Astrocyte of the cerebellum (primary cell): ENCODE measurements around the gene FAF2.
A peak's percentile ranks its signal among the peaks of the same experiment; 100 is the strongest.

Source experiments
- DNase-seq: peaks from one replicate; pipeline ENCODE4 v3.0.0-alpha.2; 2011; ENCODE audit warnings: low read depth
- H3K4me3 ChIP-seq: 2 replicates; pipeline ENCODE4 v1.5.1; 2011; ENCODE audit warnings: mild to moderate bottlenecking, low read depth, low read length, moderate library complexity
- CTCF ChIP-seq: IDR thresholded peaks from 2 replicates; pipeline ENCODE4 v1.5.1; 2012; ENCODE audit warnings: low read length, low read depth, moderate library complexity, mild to moderate bottlenecking; ENCODE audit errors: missing control alignments
- in situ Hi-C: cut with HindIII; loops from 2 replicates; pipeline ENCODE4 v1.10.0; 2017; ENCODE audit warnings: low sequenced_read_pairs

The FAF2 gene

GRCh38 chr5:176413709-176414191 lies 34.4 kb upstream of the FAF2 start:
- H3K4me3 ChIP-seq: no peak overlapping the region
- TF ChIP-seq CTCF: no peak
- in situ Hi-C loops: no loop called here
- DNase-seq: no peak

DNA sequence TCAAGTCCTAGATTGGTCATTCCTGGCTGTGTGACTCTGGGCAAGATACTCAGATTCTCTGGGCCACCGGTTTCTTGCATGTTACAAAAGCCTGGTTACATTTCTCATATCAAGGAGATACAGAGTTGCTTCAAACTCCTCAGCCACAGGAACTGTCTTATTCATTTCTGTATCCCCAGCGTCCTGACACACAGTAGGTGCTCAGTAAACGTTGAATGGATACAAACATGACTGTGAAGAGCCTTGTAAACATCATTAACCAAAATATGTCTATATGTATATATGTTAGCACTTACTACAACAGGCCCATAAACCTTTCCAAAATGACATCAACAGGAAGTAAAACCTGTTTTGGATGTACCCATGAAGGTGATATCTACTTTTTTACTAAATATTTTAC lies 33.5 kb upstream of the FAF2 start:
- H3K4me3 ChIP-seq: peak overlapping the region; percentile 81
- no peak for DNase-seq
- in situ Hi-C loops: no loop called here
- TF ChIP-seq CTCF: no peak

GRCh38 chr5:176415240-176415951 lies 32.8 kb upstream of the FAF2 start:
- H3K4me3 ChIP-seq: peak overlapping the region; percentile 81
- TF ChIP-seq CTCF: no peak
- DNase-seq: no peak
- in situ Hi-C loops: no loop called here

GRCh38 chr5:176415952-176416924 lies 31.9 kb upstream of the FAF2 start, which contains the start of gene CLTB:
CLTB (minus strand) TSS chr5:176416539; CDS start chr5:176416363, 176 bp downstream.
- DNase-seq: peak; percentile 24
- in situ Hi-C loops: no loop called here
- peak within 1 kb of the TSS; percentile 81 for H3K4me3 ChIP-seq
- TF ChIP-seq CTCF: peak; percentile 19

GRCh38 chr5:176416965-176417364 lies 31.2 kb upstream of the FAF2 start:
- TF ChIP-seq CTCF: no peak
- in situ Hi-C loops: no loop called here
- DNase-seq: no peak
- H3K4me3 ChIP-seq: peak overlapping the region; percentile 81

GRCh38 chr5:176418251-176418650 lies 29.9 kb upstream of the FAF2 start:
- TF ChIP-seq CTCF: no peak
- H3K4me3 ChIP-seq: no peak overlapping the region
- in situ Hi-C loops: no loop called here
- no peak for DNase-seq
